Measurements from ENCODE around the gene MOCS1. TPM values are rescaled to one million over a fixed set of nuclear protein-coding genes. Genes with fewer than 3 reads are reported as not detected.

MOCS1 gene
- total and polyA plus RNA-seq, 3 experiments from 2014 or later: 0.53 to 0.78 (median 0.77) TPM

DNA sequence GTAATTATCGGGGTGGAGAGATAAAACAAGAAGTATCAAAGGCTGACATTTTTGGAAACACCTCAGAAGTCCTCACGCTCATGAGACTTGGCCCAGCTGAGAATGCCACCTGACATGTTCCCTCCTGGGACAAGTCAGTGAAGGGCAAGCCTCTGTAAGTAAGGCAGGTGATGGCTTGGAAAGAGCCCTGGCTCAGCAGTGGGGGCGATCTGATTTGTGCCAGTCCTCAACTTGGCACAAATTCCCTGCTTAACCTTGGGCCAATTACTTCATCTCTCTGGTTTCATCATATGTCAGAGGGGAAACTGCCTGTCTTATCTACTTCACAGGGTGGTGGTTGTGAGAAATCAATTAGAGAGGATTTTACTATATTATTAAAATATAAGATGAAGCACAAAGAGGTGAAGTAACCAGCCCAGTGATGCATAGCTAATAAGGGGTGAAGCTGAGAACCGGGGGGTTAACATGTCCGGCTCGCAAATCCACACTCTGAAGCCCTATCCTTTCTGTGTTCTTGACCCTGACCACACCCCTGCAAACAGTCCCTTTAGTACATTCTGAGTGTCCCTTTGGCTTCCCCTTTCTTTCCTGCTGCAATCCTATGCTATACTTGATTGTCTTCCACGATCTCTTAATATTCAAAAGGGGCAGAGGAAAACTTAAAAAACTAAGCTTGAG is 8.8 kb upstream of the MOCS1 start:
- Histone ChIP-seq H3K27ac (ENCODE audit: low read depth, low read length) (no peak overlapping the region), H3K9me3 (ENCODE audit: low read length) (no peaks in the 10 kb centered on the region), H3K4me1 (ENCODE audit: insufficient read depth, low read length) (no peaks in the 10 kb centered on the region), H3K4me3 (ENCODE audit: low read length) (no peak overlapping the region), H3K36me3 (ENCODE audit: insufficient read depth, low read length) (no peaks in the 10 kb centered on the region), H3K27me3 (ENCODE audit: insufficient read depth, low read length, poor library complexity, severe bottlenecking) (no peaks in the 10 kb centered on the region)
- no peak for DNase-seq
- H3K36me3 Mint-ChIP-seq: no peaks in the 10 kb centered on the region
- POLR2A ChIA-PET: no interaction called here
- H3K4me3 Mint-ChIP-seq: no peak overlapping the region
- H3K4me1 Mint-ChIP-seq: no peaks in the 10 kb centered on the region
- no peak overlapping the region for H3K27ac Mint-ChIP-seq
- CTCF ChIA-PET: interaction anchor here (0.7 kb wide), 1 partner anchor 404 kb away, joined by 3 read pairs; no protein-coding TSS in a partner anchor
- H3K9me3 Mint-ChIP-seq: peaks cover 0 to 4% (median 0%) of the 10 kb centered on the region in 5 donors
- H3K27me3 Mint-ChIP-seq: peaks cover 0 to 9% of the 10 kb centered on the region in 2 donors

DNA sequence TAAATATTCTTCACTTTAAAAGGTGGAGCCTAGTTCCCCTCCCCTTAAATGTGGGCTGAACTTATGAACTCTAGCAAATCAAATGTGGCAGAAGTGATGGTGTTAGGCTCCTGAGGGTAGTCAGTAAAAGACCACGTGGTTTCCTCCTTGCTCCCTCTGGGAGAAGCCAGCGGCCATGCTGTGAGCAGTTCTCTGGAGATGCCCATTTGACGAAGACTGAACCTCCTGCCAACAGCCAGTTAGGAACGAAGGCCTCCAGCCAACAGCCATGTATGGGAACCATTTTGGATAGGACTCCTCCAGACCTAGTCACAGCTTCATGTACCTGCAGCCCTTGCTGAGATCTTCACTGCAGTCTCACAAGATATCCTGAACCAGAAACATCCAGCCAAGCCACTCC is 7.6 kb upstream of the MOCS1 start:
- H3K4me1 ChIP-seq (ENCODE audit: insufficient read depth, low read length): no peaks in the 10 kb centered on the region
- CTCF ChIA-PET: no interaction called here
- H3K4me3 ChIP-seq (ENCODE audit: low read length): no peak overlapping the region
- Mint-ChIP-seq H3K9me3 (peaks cover 0 to 4% (median 0%) of the 10 kb centered on the region in 5 donors), H3K4me3 (no peak overlapping the region), H3K4me1 (no peaks in the 10 kb centered on the region), H3K27me3 (peaks cover 0 to 11% of the 10 kb centered on the region in 2 donors), H3K27ac (no peak overlapping the region), H3K36me3 (no peaks in the 10 kb centered on the region)
- H3K36me3 ChIP-seq (ENCODE audit: insufficient read depth, low read length): no peaks in the 10 kb centered on the region
- H3K27me3 ChIP-seq (ENCODE audit: insufficient read depth, low read length, poor library complexity, severe bottlenecking): no peaks in the 10 kb centered on the region
- H3K27ac ChIP-seq (ENCODE audit: low read depth, low read length): no peak overlapping the region
- POLR2A ChIA-PET: no interaction called here
- no peaks in the 10 kb centered on the region for H3K9me3 ChIP-seq (ENCODE audit: low read length)
- no peak for DNase-seq

DNA sequence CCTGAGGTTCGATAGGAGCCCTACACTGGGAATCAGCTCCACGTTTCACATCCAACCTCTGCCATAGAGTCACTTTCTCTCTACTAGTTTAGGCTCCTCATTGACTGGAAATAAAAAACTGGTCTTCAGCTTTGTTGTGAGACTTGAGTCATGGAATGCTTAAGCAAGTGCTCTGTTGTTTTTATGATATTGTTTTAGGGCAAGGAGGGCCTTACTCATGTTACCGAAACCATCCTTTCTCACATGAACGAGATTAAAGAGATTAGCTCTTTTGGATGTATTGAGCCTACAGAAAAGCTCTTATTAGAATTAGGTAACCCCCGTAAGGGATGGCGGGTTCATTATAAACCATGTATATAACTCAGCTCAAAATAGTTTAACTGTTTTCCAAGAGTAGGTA is 6.9 kb upstream of the MOCS1 start:
- DNase-seq: no peak
- POLR2A ChIA-PET: no interaction called here
- Histone ChIP-seq H3K27ac (ENCODE audit: low read depth, low read length) (no peak overlapping the region), H3K4me3 (ENCODE audit: low read length) (no peak overlapping the region), H3K9me3 (ENCODE audit: low read length) (no peaks in the 10 kb centered on the region), H3K4me1 (ENCODE audit: insufficient read depth, low read length) (no peaks in the 10 kb centered on the region), H3K36me3 (ENCODE audit: insufficient read depth, low read length) (no peaks in the 10 kb centered on the region), H3K27me3 (ENCODE audit: insufficient read depth, low read length, poor library complexity, severe bottlenecking) (no peaks in the 10 kb centered on the region)
- Mint-ChIP-seq H3K27ac (no peak overlapping the region), H3K9me3 (peaks cover 0 to 4% (median 0%) of the 10 kb centered on the region in 5 donors), H3K27me3 (peaks cover 0 to 15% of the 10 kb centered on the region in 2 donors), H3K36me3 (no peaks in the 10 kb centered on the region), H3K4me3 (no peak overlapping the region), H3K4me1 (no peaks in the 10 kb centered on the region)
- CTCF ChIA-PET: no interaction called here

DNA sequence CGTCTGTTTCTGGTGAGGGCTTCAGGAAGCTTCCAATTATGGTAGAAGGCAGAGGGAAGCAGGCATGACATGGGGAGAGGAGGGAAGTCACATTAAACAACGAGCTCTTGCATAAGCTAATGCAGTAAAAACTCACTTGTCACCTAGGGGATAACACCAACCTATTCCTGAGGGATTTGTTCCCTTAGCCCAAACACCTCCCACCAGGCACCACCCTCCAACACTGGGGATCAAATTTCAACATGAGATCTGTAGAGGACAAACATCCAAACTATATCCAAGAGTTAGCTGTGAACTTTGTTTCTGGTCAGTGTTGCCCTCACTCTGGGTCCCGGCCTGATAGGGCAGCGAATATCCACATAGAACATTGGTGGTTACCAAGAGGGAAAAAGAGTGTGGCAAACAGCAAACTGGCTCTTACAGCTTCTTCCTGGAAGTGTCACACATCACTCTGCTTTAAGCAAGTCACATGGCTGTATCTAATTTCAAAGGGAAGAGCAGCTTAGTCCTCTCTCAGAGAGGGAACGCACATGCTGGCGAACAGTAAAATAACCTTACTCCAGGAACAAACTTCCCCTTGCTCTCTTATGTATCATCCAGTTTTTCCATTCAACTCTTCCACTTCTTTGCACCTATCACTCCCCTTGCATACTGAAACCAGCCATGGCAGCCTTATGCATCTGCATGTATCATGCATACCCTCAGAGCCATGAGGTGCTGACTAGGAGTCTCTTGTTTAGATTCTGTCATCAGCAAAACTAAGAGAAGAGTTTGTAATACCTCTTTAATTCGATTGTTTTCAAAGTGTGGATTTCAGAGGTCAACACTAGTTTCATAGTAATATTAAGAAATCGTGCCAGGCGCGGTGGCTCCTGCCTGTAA is 4.8 kb upstream of the MOCS1 start:
- Mint-ChIP-seq H3K4me1 (peaks cover 0 to 3% (median 2%) of the 10 kb centered on the region in 3 donors), H3K36me3 (no peaks in the 10 kb centered on the region), H3K4me3 (no peak overlapping the region), H3K27ac (no peak overlapping the region), H3K9me3 (peaks cover 0 to 4% (median 0%) of the 10 kb centered on the region in 5 donors), H3K27me3 (peaks cover 6 to 25% of the 10 kb centered on the region in 2 donors)
- Histone ChIP-seq H3K27ac (ENCODE audit: low read depth, low read length) (no peak overlapping the region), H3K36me3 (ENCODE audit: insufficient read depth, low read length) (no peaks in the 10 kb centered on the region), H3K27me3 (ENCODE audit: insufficient read depth, low read length, poor library complexity, severe bottlenecking) (no peaks in the 10 kb centered on the region), H3K4me1 (ENCODE audit: insufficient read depth, low read length) (peaks cover 10% of the 10 kb centered on the region), H3K9me3 (ENCODE audit: low read length) (no peaks in the 10 kb centered on the region), H3K4me3 (ENCODE audit: low read length) (no peak overlapping the region)
- ChIA-PET CTCF (no interaction called here), POLR2A (no interaction called here)
- DNase-seq: no peak

DNA sequence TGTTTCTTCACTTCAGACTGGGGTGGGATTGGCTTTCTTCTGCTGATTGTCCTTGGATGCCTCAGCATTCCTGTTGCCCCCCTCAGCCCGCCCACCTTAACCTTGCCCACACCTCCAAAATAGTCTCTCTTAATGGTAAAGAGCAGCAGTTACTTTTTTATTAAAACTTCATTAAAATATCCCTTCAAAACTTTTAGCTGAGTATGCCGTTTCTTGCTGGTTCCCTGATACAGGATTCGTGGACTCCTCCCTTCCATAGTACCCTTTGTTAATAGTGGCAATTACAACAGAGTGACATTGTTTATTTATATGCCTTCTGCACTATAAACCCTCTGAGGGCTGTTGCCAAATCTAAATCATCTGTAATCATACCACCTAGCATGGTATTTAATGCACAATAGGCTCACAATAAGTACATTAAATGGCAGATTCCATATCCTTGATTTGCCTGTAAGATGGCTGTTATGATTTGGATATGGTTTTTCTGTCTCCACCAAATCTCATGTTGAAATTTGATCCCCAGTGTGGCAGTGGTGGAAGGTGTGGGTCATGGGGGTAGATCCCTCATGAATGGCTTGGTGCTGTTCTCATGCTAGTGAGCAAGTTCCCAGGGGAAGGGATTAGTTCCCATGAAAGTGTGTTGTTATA is 3.5 kb upstream of the MOCS1 start:
- Histone ChIP-seq H3K36me3 (ENCODE audit: insufficient read depth, low read length) (no peaks in the 10 kb centered on the region), H3K4me3 (ENCODE audit: low read length) (no peak overlapping the region), H3K9me3 (ENCODE audit: low read length) (no peaks in the 10 kb centered on the region), H3K27me3 (ENCODE audit: insufficient read depth, low read length, poor library complexity, severe bottlenecking) (no peaks in the 10 kb centered on the region), H3K4me1 (ENCODE audit: insufficient read depth, low read length) (peaks cover 10% of the 10 kb centered on the region), H3K27ac (ENCODE audit: low read depth, low read length) (no peak overlapping the region)
- no peak for DNase-seq
- Mint-ChIP-seq H3K27me3 (peaks cover 12 to 36% of the 10 kb centered on the region in 2 donors), H3K4me3 (no peak overlapping the region), H3K36me3 (no peaks in the 10 kb centered on the region), H3K4me1 (peaks cover 0 to 9% (median 6%) of the 10 kb centered on the region in 3 donors), H3K27ac (no peak overlapping the region), H3K9me3 (peaks cover 0 to 4% (median 0%) of the 10 kb centered on the region in 5 donors)
- CTCF ChIA-PET: no interaction called here
- POLR2A ChIA-PET: no interaction called here

DNA sequence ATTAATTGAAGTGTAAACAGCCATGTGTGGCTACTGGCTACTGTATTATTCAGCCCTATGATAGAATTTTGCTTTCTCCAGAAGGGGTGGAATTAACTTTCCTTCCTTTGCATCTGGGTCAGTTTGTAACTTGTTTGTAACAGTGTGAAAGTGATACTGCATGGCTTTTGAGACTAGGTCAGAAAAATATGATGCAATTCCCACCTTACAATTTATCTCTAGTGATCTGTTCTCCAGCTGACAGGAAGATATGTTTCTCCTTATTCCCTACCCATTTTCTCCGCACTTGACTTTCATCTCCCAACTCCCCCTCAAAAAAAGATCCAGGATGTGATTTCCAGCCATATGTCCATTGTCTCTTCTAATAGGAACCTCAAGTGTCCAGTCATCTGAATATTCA is 2.6 kb upstream of the MOCS1 start:
- H3K36me3 ChIP-seq (ENCODE audit: insufficient read depth, low read length): no peaks in the 10 kb centered on the region
- no peaks in the 10 kb centered on the region for H3K27me3 ChIP-seq (ENCODE audit: insufficient read depth, low read length, poor library complexity, severe bottlenecking)
- no peak overlapping the region for H3K4me3 Mint-ChIP-seq
- no peaks in the 10 kb centered on the region for H3K9me3 ChIP-seq (ENCODE audit: low read length)
- peaks cover 10% of the 10 kb centered on the region for H3K4me1 ChIP-seq (ENCODE audit: insufficient read depth, low read length)
- H3K27me3 Mint-ChIP-seq: peaks cover 17 to 46% of the 10 kb centered on the region in 2 donors
- H3K4me1 Mint-ChIP-seq: peaks cover 0 to 9% (median 6%) of the 10 kb centered on the region in 3 donors
- H3K27ac ChIP-seq (ENCODE audit: low read depth, low read length): no peak overlapping the region
- ChIA-PET CTCF (no interaction called here), POLR2A (no interaction called here)
- H3K9me3 Mint-ChIP-seq: peaks cover 0 to 7% (median 0%) of the 10 kb centered on the region in 5 donors
- H3K36me3 Mint-ChIP-seq: no peaks in the 10 kb centered on the region
- no peak for DNase-seq
- no peak overlapping the region for H3K4me3 ChIP-seq (ENCODE audit: low read length)
- H3K27ac Mint-ChIP-seq: no peak overlapping the region

DNA sequence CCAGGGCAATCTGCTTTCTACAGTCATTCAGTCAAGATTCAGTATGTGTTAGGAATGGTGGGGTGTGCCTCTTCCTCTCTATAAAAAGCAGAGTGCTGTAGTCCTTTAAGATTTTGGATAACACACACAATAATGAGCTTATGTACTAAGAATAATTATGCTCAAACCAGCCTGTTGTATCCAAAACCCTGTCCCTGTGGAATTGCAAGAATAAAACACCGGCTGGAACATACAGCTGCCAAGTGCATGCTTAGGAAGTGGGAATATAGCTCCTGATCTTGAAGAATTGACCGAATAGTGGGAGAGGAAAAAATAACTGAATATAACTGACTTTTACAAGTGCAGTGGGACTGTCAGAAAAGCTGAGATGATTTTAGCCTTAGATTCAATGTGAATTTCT is 979 bp upstream of the MOCS1 start:
- H3K4me1 ChIP-seq (ENCODE audit: insufficient read depth, low read length): peaks cover 10% of the 10 kb centered on the region
- no peak for DNase-seq
- ChIA-PET POLR2A (no interaction called here), CTCF (no interaction called here)
- no peak overlapping the region for H3K4me3 ChIP-seq (ENCODE audit: low read length)
- peaks cover 0 to 9% (median 6%) of the 10 kb centered on the region in 3 donors for H3K4me1 Mint-ChIP-seq
- H3K9me3 ChIP-seq (ENCODE audit: low read length): no peaks in the 10 kb centered on the region
- peaks cover 17 to 51% of the 10 kb centered on the region in 2 donors for H3K27me3 Mint-ChIP-seq
- no peak overlapping the region for H3K27ac Mint-ChIP-seq
- H3K4me3 Mint-ChIP-seq: no peak overlapping the region
- H3K9me3 Mint-ChIP-seq: peaks cover 0 to 7% (median 0%) of the 10 kb centered on the region in 5 donors
- H3K36me3 Mint-ChIP-seq: no peaks in the 10 kb centered on the region
- H3K27ac ChIP-seq (ENCODE audit: low read depth, low read length): no peak overlapping the region
- no peaks in the 10 kb centered on the region for H3K36me3 ChIP-seq (ENCODE audit: insufficient read depth, low read length)
- H3K27me3 ChIP-seq (ENCODE audit: insufficient read depth, low read length, poor library complexity, severe bottlenecking): no peaks in the 10 kb centered on the region

DNA sequence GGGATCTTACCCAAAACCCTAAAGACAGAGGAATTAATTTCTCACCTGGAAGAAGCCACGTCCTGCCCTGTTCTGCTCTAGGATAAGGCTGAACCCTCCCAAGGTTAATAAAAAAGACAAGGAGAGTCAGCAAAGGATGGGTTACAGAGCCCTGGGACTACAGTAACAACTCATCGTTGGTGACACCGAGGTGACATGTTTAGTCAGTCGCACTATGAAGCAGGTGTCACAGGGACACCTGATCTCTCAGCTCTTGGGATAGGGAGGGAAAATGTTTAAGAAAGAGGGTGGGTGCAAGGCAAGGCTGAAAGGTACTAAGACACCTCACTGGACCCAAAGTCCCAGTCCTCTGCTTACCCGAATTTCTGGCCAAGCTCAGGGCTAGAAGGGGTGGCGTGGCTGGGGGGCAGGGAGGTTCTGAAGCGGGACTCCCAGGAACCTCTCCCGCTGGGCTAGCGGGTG is 562 bp downstream of the MOCS1 start:
- POLR2A ChIA-PET: no interaction called here
- H3K4me3 ChIP-seq (ENCODE audit: low read length): peak overlapping the region; percentile 31

More for the DNA sequence above, 562 bp downstream of the MOCS1 start:
- H3K27ac Mint-ChIP-seq: peak overlapping the region in 3 of 8 donors; percentile 64 to 83 (median 78)
- DNase-seq: no peak
- H3K4me3 Mint-ChIP-seq: peak overlapping the region; percentile 8 to 90 (median 75)
- peaks cover 0 to 7% (median 0%) of the 10 kb centered on the region in 5 donors for H3K9me3 Mint-ChIP-seq
- Histone ChIP-seq H3K27ac (ENCODE audit: low read depth, low read length) (no peak overlapping the region), H3K27me3 (ENCODE audit: insufficient read depth, low read length, poor library complexity, severe bottlenecking) (no peaks in the 10 kb centered on the region), H3K36me3 (ENCODE audit: insufficient read depth, low read length) (no peaks in the 10 kb centered on the region), H3K9me3 (ENCODE audit: low read length) (no peaks in the 10 kb centered on the region), H3K4me1 (ENCODE audit: insufficient read depth, low read length) (peaks cover 10% of the 10 kb centered on the region)
- H3K27me3 Mint-ChIP-seq: peaks cover 20 to 55% of the 10 kb centered on the region in 2 donors
- H3K4me1 Mint-ChIP-seq: peaks cover 0 to 9% (median 6%) of the 10 kb centered on the region in 3 donors
- no peaks in the 10 kb centered on the region for H3K36me3 Mint-ChIP-seq
- CTCF ChIA-PET: no interaction called here

Data from CD8-positive, alpha-beta memory T cell (primary cell).